H9 (cell line): ENCODE results near the gene CAPN8. TPM values are rescaled to one million over a fixed set of nuclear protein-coding genes. Genes with fewer than 3 reads are reported as not detected.

Experiments used
- DNase-seq: peaks from one replicate; pipeline ENCODE4 v3.0.0-alpha.2; 2017
- H2AFZ ChIP-seq: one replicate; pipeline ENCODE4 v1.6.1; 2013; ENCODE audit warnings: mild to moderate bottlenecking, low read length, control low read depth, moderate library complexity
- H2AK5ac ChIP-seq: 2 replicates; pipeline ENCODE4 v1.6.1; 2013; ENCODE audit warnings: low read length, control low read depth, mixed read lengths; ENCODE audit not compliant: insufficient read length
- H2BK120ac ChIP-seq: one replicate; pipeline ENCODE4 v1.6.1; 2013; ENCODE audit warnings: low read depth, mild to moderate bottlenecking, low read length, control low read depth, inconsistent platforms; ENCODE audit not compliant: poor library complexity, severe bottlenecking
- H2BK12ac ChIP-seq: 2 replicates; pipeline ENCODE4 v1.6.1; 2013; ENCODE audit warnings: low read length, control low read depth, mixed read lengths, low read depth; ENCODE audit not compliant: insufficient read length
- H2BK15ac ChIP-seq: 2 replicates; pipeline ENCODE4 v1.6.1; 2013; ENCODE audit warnings: low read depth, low read length, control low read depth
- H2BK20ac ChIP-seq: one replicate; pipeline ENCODE4 v1.6.1; 2013; ENCODE audit warnings: low read depth, mild to moderate bottlenecking, low read length, control low read depth, inconsistent platforms; ENCODE audit not compliant: poor library complexity, severe bottlenecking
- H2BK5ac ChIP-seq: 2 replicates; pipeline ENCODE4 v1.6.1; 2013; ENCODE audit warnings: low read length, control low read depth, mixed read lengths; ENCODE audit not compliant: insufficient read length
- H3K14ac ChIP-seq: 2 replicates; pipeline ENCODE4 v1.6.1; 2013; ENCODE audit warnings: low read length, control low read depth; ENCODE audit not compliant: insufficient read depth
- H3K18ac ChIP-seq: 2 replicates; pipeline ENCODE4 v1.6.1; 2013; ENCODE audit warnings: low read depth, mild to moderate bottlenecking, mixed read lengths, low read length, control low read depth; ENCODE audit not compliant: insufficient read length
- H3K23ac ChIP-seq: 2 replicates; pipeline ENCODE4 v1.6.1; 2013; ENCODE audit warnings: low read length, control low read depth, mixed read lengths, low read depth; ENCODE audit not compliant: insufficient read length
- H3K23me2 ChIP-seq: 2 replicates; pipeline ENCODE4 v1.6.1; 2013; ENCODE audit warnings: low read depth, mild to moderate bottlenecking, mixed read lengths, low read length, control low read depth; ENCODE audit not compliant: insufficient read length, poor library complexity, severe bottlenecking
- H3K27ac ChIP-seq: 2 replicates; pipeline ENCODE4 v1.5.1; 2013; ENCODE audit warnings: low read length, control low read depth, mixed read lengths, low read depth; ENCODE audit not compliant: insufficient read length
- H3K27me3 ChIP-seq: 2 replicates; pipeline ENCODE4 v1.6.1; 2013; ENCODE audit warnings: low read length, control low read depth, inconsistent platforms; ENCODE audit not compliant: insufficient read depth
- H3K4ac ChIP-seq: 2 replicates; pipeline ENCODE4 v1.6.1; 2013; ENCODE audit warnings: low read depth, mild to moderate bottlenecking, control low read depth, inconsistent platforms, low read length, moderate library complexity
- H3K4me1 ChIP-seq: 2 replicates; pipeline ENCODE4 v1.6.1; 2013; ENCODE audit warnings: low read length, control low read depth, inconsistent platforms; ENCODE audit not compliant: insufficient read depth
- H3K4me2 ChIP-seq: 2 replicates; pipeline ENCODE4 v1.6.1; 2013; ENCODE audit warnings: low read length, control low read depth, mixed read lengths; ENCODE audit not compliant: insufficient read length, insufficient read depth
- H3K56ac ChIP-seq: 2 replicates; pipeline ENCODE4 v1.6.1; 2013; ENCODE audit warnings: low read depth, mild to moderate bottlenecking, mixed read lengths, low read length, control low read depth; ENCODE audit not compliant: insufficient read length
- H3K79me1 ChIP-seq: 2 replicates; pipeline ENCODE4 v1.6.1; 2013; ENCODE audit warnings: low read depth, mild to moderate bottlenecking, moderate library complexity, low read length, control low read depth, inconsistent platforms; ENCODE audit not compliant: insufficient read depth, poor library complexity, severe bottlenecking
- H3K79me2 ChIP-seq: 2 replicates; pipeline ENCODE4 v1.6.1; 2013; ENCODE audit warnings: low read length, control low read depth, inconsistent platforms; ENCODE audit not compliant: insufficient read depth
- H3K9ac ChIP-seq: 2 replicates; pipeline ENCODE4 v1.6.1; 2013; ENCODE audit warnings: low read length, control low read depth, mixed read lengths; ENCODE audit not compliant: insufficient read length; ENCODE audit errors: extremely low read depth
- H3K9me3 ChIP-seq: one replicate; pipeline ENCODE4 v1.6.1; 2013; ENCODE audit warnings: low read depth, low read length, inconsistent platforms; ENCODE audit not compliant: control insufficient read depth
- H3T11ph ChIP-seq: one replicate; pipeline ENCODE4 v1.6.1; 2013; ENCODE audit warnings: mild to moderate bottlenecking, low read length, control low read depth, inconsistent platforms
- H4K20me1 ChIP-seq: one replicate; pipeline ENCODE4 v1.6.1; 2013; ENCODE audit not compliant: control insufficient read depth, insufficient read length, insufficient read depth
- H4K5ac ChIP-seq: 2 replicates; pipeline ENCODE4 v1.6.1; 2013; ENCODE audit warnings: low read depth, mild to moderate bottlenecking, mixed read lengths, low read length, control low read depth; ENCODE audit not compliant: insufficient read length
- H4K8ac ChIP-seq: replicated peaks from 2 replicates; pipeline ENCODE4 v1.6.1; 2013; ENCODE audit warnings: low read length, control low read depth, mixed read lengths, low read depth; ENCODE audit not compliant: insufficient read length
- H4K91ac ChIP-seq: 2 replicates; pipeline ENCODE4 v1.6.1; 2013; ENCODE audit warnings: low read depth, mild to moderate bottlenecking, moderate library complexity, mixed read lengths, low read length, control low read depth; ENCODE audit not compliant: insufficient read length
- H3K27ac Mint-ChIP-seq, 3 experiments: 2 replicates in 2 of 3; 3 replicates in 1 of 3; pipeline ENCODE4 v1.8.0; 2020 to 2021; ENCODE audit warnings: mixed read lengths in 3 of 3, mild to moderate bottlenecking in 1 of 3, moderate library complexity in 1 of 3
- H3K27me3 Mint-ChIP-seq: 2 replicates; pipeline ENCODE4 v1.8.0; 2021; ENCODE audit warnings: low read depth, mild to moderate bottlenecking, moderate library complexity, mixed read lengths
- H3K36me3 Mint-ChIP-seq, 3 experiments: 2 replicates in 2 of 3; 3 replicates in 1 of 3; pipeline ENCODE4 v1.8.0; 2020 to 2021; ENCODE audit warnings: low read depth in 3 of 3, mixed read lengths in 3 of 3; ENCODE audit not compliant: insufficient read depth in 1 of 3
- H3K4me1 Mint-ChIP-seq, 2 experiments: 2 replicates each; pipeline ENCODE4 v1.8.0; 2020; ENCODE audit warnings: mixed read lengths in 2 of 2
- H3K4me3 Mint-ChIP-seq, 2 experiments: 2 replicates in 1 of 2; 3 replicates in 1 of 2; pipeline ENCODE4 v1.8.0; 2020 to 2021; ENCODE audit warnings: mild to moderate bottlenecking in 2 of 2, mixed read lengths in 2 of 2, moderate library complexity in 1 of 2
- H3K9me3 Mint-ChIP-seq, 2 experiments: 2 replicates in 1 of 2; 3 replicates in 1 of 2; pipeline ENCODE4 v1.8.0; 2020; ENCODE audit warnings: mild to moderate bottlenecking in 2 of 2, mixed read lengths in 2 of 2, moderate library complexity in 1 of 2
- CTCF ChIP-seq: fragments of 200-600 bp; sonication (generic); conservative IDR thresholded peaks from 3 replicates; pipeline ENCODE4 v1.8.0; 2021; ENCODE audit warnings: antibody characterized with exemption, mild to moderate bottlenecking
- WGBS: extraction: QIAGEN DNeasy Blood & Tissue Kit; methylation state at CpG from one replicate; pipeline ENCODE4 v1.1.7; 2013; ENCODE audit warnings: missing lambda C conversion rate, low lambda C conversion rate, mixed read lengths; ENCODE audit not compliant: insufficient read length; ENCODE audit errors: extremely low coverage; 5-methylcytosine and 5-hydroxymethylcytosine counted together
- total RNA-seq: library from RNA; stranded (reverse); gene quantifications from 2 replicates; pipeline ENCODE4 v1.2.1, GENCODE V29; 2021

Gene CAPN8
- total RNA-seq, 1 experiment from 2014 or later = not detected

DNA sequence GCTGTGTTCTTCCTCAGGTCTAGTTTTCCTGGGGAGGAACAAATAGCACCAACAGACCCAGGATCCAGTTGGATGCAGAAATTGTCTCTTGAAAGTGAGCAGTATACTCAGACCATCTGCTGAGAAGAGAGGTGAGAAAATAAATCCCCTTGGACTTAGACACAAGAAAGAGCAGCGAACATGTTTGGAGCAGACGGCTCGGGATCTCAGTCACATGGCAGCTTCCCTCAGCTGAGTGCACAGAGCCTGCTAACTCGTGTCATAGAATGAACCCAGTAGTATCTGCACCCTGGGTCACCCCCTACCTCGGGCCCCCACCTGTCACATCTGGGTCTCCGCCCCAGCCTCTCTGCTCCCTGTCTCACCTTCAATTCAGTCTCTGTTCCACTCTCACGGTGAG is 156.7 kb downstream of the CAPN8 start:
- no peaks in the 10 kb centered on the region for H3K79me1 ChIP-seq
- no peak overlapping the region for H3K4ac ChIP-seq
- H3K27me3 Mint-ChIP-seq = peaks cover 7% of the 10 kb centered on the region
- DNase-seq = no peak
- WGBS = no CpG with 5 or more reads among the region's 7 CpGs
- no peak overlapping the region for H2AFZ ChIP-seq
- no peak overlapping the region; a peak in 1 of 7 replicates for H3K27ac Mint-ChIP-seq
- H4K20me1 ChIP-seq = no peaks in the 10 kb centered on the region
- H3K4me3 Mint-ChIP-seq = no peak overlapping the region
- H3K4me2 ChIP-seq = no peak overlapping the region
- no peak overlapping the region for H4K5ac ChIP-seq
- no peak overlapping the region for H3K9ac ChIP-seq
- no peak for TF ChIP-seq CTCF
- no peak overlapping the region for H2BK12ac ChIP-seq
- no peak overlapping the region for H3K14ac ChIP-seq
- H3K18ac ChIP-seq = no peak overlapping the region
- H2BK20ac ChIP-seq = no peak overlapping the region
- no peak overlapping the region for H4K91ac ChIP-seq
- no peak overlapping the region for H3K56ac ChIP-seq
- H2BK15ac ChIP-seq = no peak overlapping the region
- peaks cover 0 to 6% (median 3%) of the 10 kb centered on the region in 3 experiments; a peak in 3 of 7 replicates for H3K36me3 Mint-ChIP-seq
- H3T11ph ChIP-seq = no peak overlapping the region
- no peaks in the 10 kb centered on the region for H3K27me3 ChIP-seq
- no peak overlapping the region for H3K23ac ChIP-seq
- H3K79me2 ChIP-seq = no peaks in the 10 kb centered on the region
- no peaks in the 10 kb centered on the region for H3K4me1 ChIP-seq
- no peak overlapping the region for H2BK5ac ChIP-seq
- peaks cover 6 to 9% of the 10 kb centered on the region in 2 experiments for H3K4me1 Mint-ChIP-seq
- no peaks in the 10 kb centered on the region for H3K23me2 ChIP-seq
- H4K8ac ChIP-seq = no peak overlapping the region
- H3K9me3 ChIP-seq = no peaks in the 10 kb centered on the region
- H3K9me3 Mint-ChIP-seq = peaks cover 7% of the 10 kb centered on the region in 2 experiments; a peak in 3 of 5 replicates
- no peak overlapping the region for H3K27ac ChIP-seq
- H2AK5ac ChIP-seq = no peak overlapping the region
- H2BK120ac ChIP-seq = no peak overlapping the region
